SH-SY5Y (cell line): ENCODE data around the gene AR.

Experiments
- GATA2 ChIP-seq: IDR thresholded peaks from 2 replicates; pipeline ENCODE4 v1.6.1; 2011; ENCODE audit warnings: mild to moderate bottlenecking, low read depth, low read length
- GATA3 ChIP-seq: IDR thresholded peaks from 2 replicates; pipeline ENCODE4 v1.6.1; 2011; ENCODE audit warnings: low read depth, mild to moderate bottlenecking, low read length, moderate library complexity

AR gene

GRCh38 chrX:67545893-67546495 lies 2.2 kb downstream of the AR start:
- TF ChIP-seq GATA2 (no peak), GATA3 (no peak)

DNA sequence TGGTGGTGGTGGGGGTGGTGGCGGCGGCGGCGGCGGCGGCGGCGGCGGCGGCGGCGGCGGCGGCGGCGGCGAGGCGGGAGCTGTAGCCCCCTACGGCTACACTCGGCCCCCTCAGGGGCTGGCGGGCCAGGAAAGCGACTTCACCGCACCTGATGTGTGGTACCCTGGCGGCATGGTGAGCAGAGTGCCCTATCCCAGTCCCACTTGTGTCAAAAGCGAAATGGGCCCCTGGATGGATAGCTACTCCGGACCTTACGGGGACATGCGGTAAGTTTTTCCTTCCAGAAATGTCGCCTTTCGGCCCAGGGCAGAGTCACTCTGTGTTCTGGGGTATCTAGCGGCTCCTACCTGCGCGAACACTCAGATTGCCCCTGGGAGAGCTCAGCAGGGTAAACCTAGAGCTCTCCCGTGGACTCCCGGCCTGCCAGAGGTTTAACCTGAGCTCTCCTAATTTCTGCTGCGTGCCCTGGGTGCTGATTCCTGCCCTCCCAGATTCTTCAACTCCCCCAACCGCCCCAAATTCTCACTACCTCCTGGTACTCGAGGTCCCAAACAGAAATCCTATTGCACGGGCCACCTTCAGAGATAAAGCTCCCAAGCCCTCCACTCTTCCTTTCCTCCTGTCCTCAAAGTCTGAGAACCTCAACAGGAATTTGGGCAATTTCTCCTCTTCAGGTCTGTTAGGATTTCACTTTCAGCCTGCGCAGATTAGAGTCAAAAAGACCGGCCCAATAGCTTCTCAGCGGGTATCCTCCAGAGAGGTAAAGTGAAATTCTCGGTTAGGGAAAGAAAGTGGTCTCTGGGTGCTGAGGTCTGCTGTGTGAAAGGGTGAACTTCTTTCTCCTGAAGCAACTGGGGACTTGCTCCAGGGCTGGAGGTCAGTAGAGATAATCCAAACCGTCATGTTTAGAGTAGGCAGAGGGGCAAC lies 2.9 kb downstream of the AR start:
- no peak for TF ChIP-seq GATA2
- no peak for TF ChIP-seq GATA3

GRCh38 chrX:67555578-67556203 lies 11.9 kb downstream of the AR start:
- TF ChIP-seq GATA2 (no peak), GATA3 (no peak)

DNA sequence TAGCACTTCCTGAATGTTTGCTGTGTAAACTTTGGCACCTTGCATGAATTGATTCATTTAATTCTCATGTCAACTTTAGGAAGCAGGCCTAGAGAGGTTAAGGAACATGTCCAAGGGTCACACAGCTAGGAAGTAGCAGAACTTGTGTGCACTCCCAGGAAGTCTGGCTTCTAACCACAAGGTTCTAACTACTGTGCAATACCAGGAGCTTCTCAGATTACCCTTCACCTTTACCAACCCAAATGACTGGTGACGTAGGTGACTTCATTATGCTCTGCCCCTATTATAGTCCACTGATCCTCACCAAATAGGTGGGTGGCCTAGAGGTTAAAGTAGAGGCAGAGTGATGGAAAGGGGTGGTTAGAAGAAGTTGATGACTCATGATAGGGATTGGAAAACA lies 14.4 kb downstream of the AR start:
- TF ChIP-seq GATA3 (no peak), GATA2 (no peak)

DNA sequence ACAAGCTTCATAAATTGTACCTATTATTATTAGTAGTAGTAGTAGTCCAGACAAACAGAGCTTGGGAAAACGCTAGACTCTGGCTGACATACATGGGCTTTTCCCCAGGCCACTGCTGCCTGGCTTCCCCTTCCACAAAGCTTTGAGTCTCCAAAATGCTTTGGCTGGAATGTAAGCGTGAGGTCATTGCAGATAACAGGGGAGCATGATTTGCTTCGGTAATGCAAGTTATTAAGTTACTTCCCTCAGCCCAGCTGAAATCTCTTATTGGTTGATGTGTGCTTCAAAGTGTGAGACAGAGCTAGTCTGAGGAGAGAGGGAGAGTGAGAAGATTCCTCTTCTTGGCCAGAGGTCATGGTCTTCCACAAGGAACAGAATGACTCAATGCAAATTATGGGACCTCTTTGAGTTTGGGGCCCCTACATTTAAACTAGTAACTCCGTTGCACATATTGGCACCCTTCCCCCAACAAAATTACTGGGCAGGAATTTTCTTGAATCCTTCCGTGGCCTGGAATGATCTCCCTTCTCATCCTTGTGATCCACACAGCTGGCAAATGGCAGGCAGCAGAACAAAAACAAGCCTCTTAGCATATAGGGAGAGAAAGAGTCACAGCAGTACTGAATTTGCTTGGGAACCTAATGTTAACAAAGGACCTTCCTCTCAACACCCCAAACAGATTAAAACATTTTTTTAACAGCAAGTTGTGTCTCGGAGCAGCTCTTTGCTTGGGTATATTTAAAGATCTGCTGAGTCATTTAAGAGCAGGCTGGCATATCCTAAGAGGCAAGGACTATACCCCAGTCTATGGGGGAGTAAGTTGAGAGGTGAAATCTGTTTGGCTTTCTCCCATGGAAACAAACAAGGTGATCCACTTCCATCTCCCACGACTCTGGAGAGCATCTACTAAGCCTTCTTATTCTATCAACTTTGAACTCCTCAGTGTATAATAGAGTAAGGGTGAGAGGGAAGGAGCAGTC lies 19.9 kb downstream of the AR start:
- TF ChIP-seq GATA3 (no peak), GATA2 (no peak)

DNA sequence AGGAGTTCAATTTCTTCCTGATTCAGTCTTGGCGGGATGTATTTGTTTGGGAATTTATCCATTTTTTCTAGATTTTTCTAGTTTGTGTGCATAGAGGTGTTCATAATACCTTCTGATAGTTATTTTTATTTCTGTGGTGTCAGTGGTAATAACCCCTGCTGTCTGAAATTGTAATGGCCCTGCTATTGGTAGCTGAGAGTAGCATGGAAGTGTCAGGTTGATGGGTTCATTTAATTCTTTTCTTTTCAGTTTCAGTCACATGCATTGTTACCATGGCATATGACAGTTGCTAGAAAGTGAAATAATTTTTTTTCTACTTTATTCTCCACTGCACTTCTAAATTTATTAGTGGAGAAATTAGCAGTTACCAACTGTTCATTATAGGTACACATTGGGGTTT lies 20.7 kb downstream of the AR start:
- no peak for TF ChIP-seq GATA2
- TF ChIP-seq GATA3 = no peak

DNA sequence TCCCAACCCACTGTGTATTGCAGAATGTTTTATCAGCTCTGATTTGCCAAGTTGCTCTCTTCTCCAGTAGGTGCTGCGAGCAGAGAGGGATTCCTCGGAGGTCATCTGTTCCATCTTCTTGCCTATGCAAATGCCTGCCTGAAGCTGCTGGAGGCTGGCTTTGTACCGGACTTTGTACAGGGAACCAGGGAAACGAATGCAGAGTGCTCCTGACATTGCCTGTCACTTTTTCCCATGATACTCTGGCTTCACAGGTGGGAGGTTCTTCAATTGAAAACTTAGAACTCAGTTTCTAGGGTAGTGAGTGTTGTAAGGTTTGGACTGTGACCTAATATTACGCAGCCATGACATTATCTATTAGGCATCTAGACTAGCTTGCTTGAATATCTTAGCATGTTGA lies 24.9 kb downstream of the AR start:
- no peak for TF ChIP-seq GATA3
- TF ChIP-seq GATA2 = no peak

- TF ChIP-seq GATA3 (no peak), GATA2 (no peak)
Measured at GRCh38 chrX:67570839-67571238, 27.0 kb downstream of the AR start.

DNA sequence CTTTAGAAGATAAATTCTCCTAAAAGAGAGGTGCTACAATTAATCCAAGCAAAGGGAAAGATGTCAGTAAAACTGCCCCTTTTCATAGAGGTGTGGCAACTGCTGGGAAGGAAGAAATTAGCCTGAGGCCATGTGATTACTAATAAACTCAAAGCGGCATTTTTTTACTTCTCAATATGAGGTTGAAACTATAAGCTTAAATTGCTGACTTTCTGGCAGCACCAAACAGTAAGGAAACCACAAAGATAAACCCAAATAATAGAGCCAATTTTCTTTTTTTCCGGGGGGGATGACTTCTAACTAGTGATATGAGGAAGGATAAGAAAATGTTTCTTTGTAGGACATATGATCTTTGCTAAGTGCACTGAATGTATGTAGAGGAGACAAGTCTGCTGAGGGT lies 30.9 kb downstream of the AR start:
- TF ChIP-seq GATA3 (no peak), GATA2 (no peak)

GRCh38 chrX:67582436-67582835 lies 38.6 kb downstream of the AR start:
- no peak for TF ChIP-seq GATA2
- no peak for TF ChIP-seq GATA3

DNA sequence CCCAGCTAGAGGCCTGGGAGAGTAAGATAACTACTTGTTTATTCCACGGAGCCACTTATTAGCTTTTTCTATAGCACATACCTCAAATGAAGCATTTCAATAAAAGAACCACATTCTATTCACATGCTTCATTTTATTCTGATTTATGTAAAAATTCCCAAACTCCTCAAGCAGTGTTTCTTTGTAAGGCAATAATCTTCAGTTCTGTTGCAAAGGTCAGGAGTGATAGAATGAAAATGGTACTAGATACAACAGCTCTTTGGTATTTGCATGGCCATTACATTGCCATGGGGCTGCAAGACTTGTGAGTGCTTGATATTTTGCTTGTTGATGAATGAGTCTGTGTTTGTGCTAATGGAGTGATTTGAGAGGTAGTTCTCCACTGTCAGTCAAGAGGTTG lies 39.4 kb downstream of the AR start:
- TF ChIP-seq GATA3 = no peak
- TF ChIP-seq GATA2 = no peak

GRCh38 chrX:67585401-67585800 lies 41.6 kb downstream of the AR start:
- TF ChIP-seq GATA3 (no peak), GATA2 (no peak)

DNA sequence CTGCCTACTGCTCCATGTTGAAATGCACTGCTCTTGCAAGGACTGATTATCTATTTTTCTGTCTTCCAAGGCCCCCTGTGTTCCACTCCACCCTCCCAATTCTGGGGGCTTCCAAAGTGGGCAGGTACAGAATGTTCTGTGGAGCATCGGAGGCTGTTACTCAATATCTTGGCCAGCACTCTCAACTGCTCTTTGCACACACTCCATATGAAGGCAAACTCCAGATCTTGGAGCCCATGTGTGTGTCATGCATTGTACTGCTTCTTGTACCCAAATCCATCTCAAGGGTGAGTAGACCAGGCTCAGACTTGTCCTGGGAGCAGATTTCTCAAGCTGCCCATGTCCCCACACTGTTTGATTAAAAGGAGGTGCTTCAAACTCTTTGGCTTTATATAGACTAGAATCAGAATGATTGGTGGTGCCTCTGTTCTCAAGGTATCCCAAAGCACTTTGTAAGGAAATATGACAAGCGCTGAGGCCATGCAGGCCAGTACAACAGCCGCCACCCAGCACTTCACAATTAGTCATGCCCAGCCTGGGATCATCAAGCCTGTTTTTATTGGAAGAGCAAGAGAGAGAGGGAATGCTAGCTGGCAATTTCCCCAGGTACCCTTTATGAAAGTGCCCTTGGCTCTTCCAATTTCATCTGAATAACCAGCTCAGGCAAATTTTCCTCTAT lies 44.3 kb downstream of the AR start:
- TF ChIP-seq GATA2 (no peak), GATA3 (no peak)

GRCh38 chrX:67596839-67597790 lies 53.3 kb downstream of the AR start:
- no peak for TF ChIP-seq GATA2
- TF ChIP-seq GATA3 = no peak
